ENCODE results near the gene KRTAP4-7.

DNA sequence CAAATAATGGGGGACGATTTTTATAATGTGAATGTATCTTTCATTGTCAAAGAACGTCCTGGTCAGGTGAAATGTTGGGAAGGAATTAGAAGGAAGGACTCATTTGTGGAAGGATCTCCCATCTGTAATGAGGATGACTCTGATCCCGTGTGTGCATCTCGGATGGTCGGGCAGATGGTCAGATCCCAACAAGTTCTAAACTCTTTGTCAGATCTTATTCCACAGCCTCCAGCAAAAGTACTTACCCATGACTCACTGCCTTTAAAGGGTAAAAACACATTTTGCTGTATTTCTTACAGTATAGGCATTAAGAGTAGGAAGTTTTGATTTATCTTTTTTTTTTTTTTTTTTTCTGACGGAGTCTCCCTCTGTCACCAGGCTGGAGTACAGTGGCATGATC is 14.5 kb downstream of the KRTAP4-7 start:
- no peak for TF ChIP-seq EZH2phosphoT487 (conservative IDR thresholded peaks at IDR 0.05; ENCODE audit: low read length)
- TF ChIP-seq, protein P1, sequence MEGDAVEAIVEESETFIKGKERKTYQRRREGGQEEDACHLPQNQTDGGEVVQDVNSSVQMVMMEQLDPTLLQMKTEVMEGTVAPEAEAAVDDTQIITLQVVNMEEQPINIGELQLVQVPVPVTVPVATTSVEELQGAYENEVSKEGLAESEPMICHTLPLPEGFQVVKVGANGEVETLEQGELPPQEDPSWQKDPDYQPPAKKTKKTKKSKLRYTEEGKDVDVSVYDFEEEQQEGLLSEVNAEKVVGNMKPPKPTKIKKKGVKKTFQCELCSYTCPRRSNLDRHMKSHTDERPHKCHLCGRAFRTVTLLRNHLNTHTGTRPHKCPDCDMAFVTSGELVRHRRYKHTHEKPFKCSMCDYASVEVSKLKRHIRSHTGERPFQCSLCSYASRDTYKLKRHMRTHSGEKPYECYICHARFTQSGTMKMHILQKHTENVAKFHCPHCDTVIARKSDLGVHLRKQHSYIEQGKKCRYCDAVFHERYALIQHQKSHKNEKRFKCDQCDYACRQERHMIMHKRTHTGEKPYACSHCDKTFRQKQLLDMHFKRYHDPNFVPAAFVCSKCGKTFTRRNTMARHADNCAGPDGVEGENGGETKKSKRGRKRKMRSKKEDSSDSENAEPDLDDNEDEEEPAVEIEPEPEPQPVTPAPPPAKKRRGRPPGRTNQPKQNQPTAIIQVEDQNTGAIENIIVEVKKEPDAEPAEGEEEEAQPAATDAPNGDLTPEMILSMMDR (IDR thresholded peaks at IDR 0.05; ENCODE audit: insufficient read depth, low read length, poor library complexity, severe bottlenecking), result no peak

Data from SU-DHL-6 (cell line).